Esophagus squamous epithelium (tissue), 5 donors: ENCODE measurements around the gene ABCB9. TPM values are rescaled to one million over a fixed set of nuclear protein-coding genes. Genes with fewer than 3 reads are reported as not detected.

Experiments used
- DNase-seq: peaks from one replicate; lab custom pipeline; 2025; lab: John Stamatoyannopoulos, UW
- H3K27ac ChIP-seq, 4 donors: fragments of 200-600 bp; sonication (generic); one replicate each; pipeline ENCODE4 v1.5.1; 2016 to 2019; ENCODE audit warnings: mild to moderate bottlenecking in 1 of 4
- H3K27me3 ChIP-seq, 4 donors: fragments of 200-600 bp; sonication (generic); 1 replicate in 3 of 4; 2 replicates in 1 of 4; pipeline versions ENCODE4 v1.5.1 to v1.6.0; 2017 to 2021; ENCODE audit warnings: antibody characterized with exemption in 1 of 4
- H3K36me3 ChIP-seq, 3 donors: fragments of 200-600 bp; sonication (generic); one replicate each; pipeline ENCODE4 v1.5.1; 2016 to 2019
- H3K4me1 ChIP-seq, 3 donors: fragments of 200-600 bp; sonication (generic); one replicate each; pipeline ENCODE4 v1.5.1; 2017 to 2019
- H3K4me3 ChIP-seq, 4 donors: fragments of 200-600 bp; sonication (generic); 1 replicate in 3 of 4; 2 replicates in 1 of 4; pipeline ENCODE4 v1.5.1; 2016 to 2019; ENCODE audit warnings: mild to moderate bottlenecking in 2 of 4, moderate library complexity in 1 of 4
- H3K9me3 ChIP-seq, 3 donors: fragments of 200-600 bp; sonication (generic); one replicate each; pipeline ENCODE4 v1.5.1; 2016 to 2019
- CTCF ChIP-seq, 6 experiments: fragments of 450-650 bp in 4 of 6; fragments of 200-600 bp in 2 of 6; sonication (generic) in 2 of 6; IDR thresholded peaks; one replicate each; pipeline ENCODE4 v1.5.1; 2016 to 2019; ENCODE audit warnings: antibody characterized with exemption in 6 of 6, mild to moderate bottlenecking in 4 of 6, moderate library complexity in 4 of 6
- POLR2A ChIP-seq, 4 donors: fragments of 450-650 bp; IDR thresholded peaks; one replicate each; pipeline ENCODE4 v1.6.1; 2017; ENCODE audit warnings: antibody characterized with exemption in 4 of 4, mild to moderate bottlenecking in 4 of 4, moderate library complexity in 3 of 4
- WGBS, 2 donors: methylation state at CpG; one replicate each; pipeline ENCODE4 v1.1.5; 2018; 5-methylcytosine and 5-hydroxymethylcytosine counted together
- intact Hi-C: fragments of 100-400 bp; cut with DNase I; formaldehyde crosslinking; loops from one replicate; pipeline ENCODE4 v1.15.0; 2022
- total RNA-seq, 4 donors: library from RNA; depleted of rRNA; stranded (reverse); fragments of >200 nt; gene quantifications; one replicate each; pipeline ENCODE4 v1.1.0, GENCODE V29; 2016
- donor health status: DM: yes; HTN: yes; CAD: no.

Gene ABCB9
- total RNA-seq, 4 donors from 2014 or later, result 2.9 to 5.5 (median 3.3) TPM

GRCh38 chr12:122964439-122965257 lies 1.6 kb downstream of the ABCB9 start:
- Histone ChIP-seq H3K27ac (no peak overlapping the region), H3K4me1 (peaks cover 20 to 34% (median 29%) of the 10 kb centered on the region in 3 donors), H3K36me3 (peaks cover 0 to 5% (median 4%) of the 10 kb centered on the region in 3 donors), H3K4me3 (peak overlapping the region in 1 of 4 donors; percentile 72), H3K9me3 (no peaks in the 10 kb centered on the region), H3K27me3 (no peaks in the 10 kb centered on the region)
- TF ChIP-seq CTCF (IDR thresholded peaks at IDR 0.05), result no peak
- no peak for TF ChIP-seq POLR2A (IDR thresholded peaks at IDR 0.05)
- intact Hi-C loops, result no loop called here
- 80 to 85% methylated on average over 10 to 11 of the region's 19 CpGs for WGBS, 2 donors
- DNase-seq, result no peak

DNA sequence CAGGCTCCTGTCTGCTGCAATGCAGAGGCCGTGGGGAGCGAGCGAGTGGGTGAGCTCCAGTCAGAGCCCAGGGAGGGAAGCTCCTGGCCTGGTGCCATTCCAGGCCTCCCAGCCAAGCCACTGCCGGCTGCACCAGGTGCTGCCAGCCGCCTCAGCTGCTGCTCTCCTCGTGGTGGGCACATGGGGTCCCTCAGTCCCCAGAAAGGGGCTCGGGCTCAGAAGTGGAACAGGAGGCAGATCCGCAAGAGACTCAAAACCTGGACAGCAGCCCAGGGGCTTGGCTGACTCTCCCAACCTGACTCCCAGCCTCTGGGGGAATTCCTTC lies 2.4 kb downstream of the ABCB9 start:
- Histone ChIP-seq H3K27me3 (no peaks in the 10 kb centered on the region), H3K36me3 (peaks cover 0 to 12% (median 6%) of the 10 kb centered on the region in 3 donors), H3K4me1 (peaks cover 20 to 34% (median 29%) of the 10 kb centered on the region in 3 donors), H3K27ac (no peak overlapping the region), H3K9me3 (no peaks in the 10 kb centered on the region), H3K4me3 (no peak overlapping the region)
- intact Hi-C loops, result no loop called here
- TF ChIP-seq CTCF (IDR thresholded peaks at IDR 0.05), result no peak
- no peak for TF ChIP-seq POLR2A (IDR thresholded peaks at IDR 0.05)
- WGBS, 2 donors, result no CpG with 5 or more reads among the region's 8 CpGs
- DNase-seq, result no peak

DNA sequence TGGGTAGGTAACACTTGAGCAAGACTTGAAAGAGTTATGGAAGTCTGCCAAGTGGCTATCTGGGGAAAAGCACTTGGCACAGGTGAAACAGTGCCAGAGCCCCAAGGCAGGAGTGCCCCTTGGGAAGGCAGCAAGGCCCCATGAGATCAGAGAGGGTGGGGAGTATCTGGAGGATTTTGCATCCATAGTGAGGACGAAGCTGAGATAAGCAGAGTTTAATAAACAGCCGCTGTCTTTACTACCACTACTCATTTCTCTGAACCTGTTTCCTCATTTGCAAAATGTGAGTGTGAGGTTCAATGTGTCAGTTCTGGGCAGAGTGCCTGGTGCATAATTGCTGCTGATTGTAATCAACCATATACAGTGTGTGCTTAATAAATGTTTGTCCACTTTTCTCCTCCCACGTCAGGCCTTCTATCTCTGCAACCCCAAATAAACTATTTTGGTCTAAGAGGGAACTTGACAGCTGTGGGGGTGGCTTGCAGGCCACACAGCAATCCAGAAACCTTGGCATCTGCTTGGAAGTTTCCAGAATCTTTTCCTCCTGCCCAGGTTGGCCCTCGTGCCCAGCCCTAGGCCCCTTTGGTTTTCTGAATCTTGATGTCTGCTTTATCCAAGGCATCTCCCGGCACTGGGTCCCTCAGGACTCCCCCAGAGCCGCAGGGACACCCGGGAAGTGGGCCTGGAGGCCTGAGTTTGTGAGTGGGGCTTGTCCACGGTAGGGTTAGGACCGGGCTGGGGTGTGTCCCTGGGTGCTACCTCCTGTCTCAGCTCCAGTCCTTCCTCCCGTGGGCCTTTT lies 4.5 kb downstream of the ABCB9 start:
- no peak overlapping the region for H3K27ac ChIP-seq
- intact Hi-C loops, result no loop called here
- peaks cover 0 to 17% (median 6%) of the 10 kb centered on the region in 3 donors for H3K36me3 ChIP-seq
- no peak for DNase-seq
- peaks cover 20 to 33% (median 29%) of the 10 kb centered on the region in 3 donors for H3K4me1 ChIP-seq
- H3K27me3 ChIP-seq, result no peaks in the 10 kb centered on the region
- no peak overlapping the region for H3K4me3 ChIP-seq
- no peaks in the 10 kb centered on the region for H3K9me3 ChIP-seq
- 61 to 66% methylated on average over 4 to 5 of the region's 10 CpGs for WGBS, 2 donors
- TF ChIP-seq POLR2A (IDR thresholded peaks at IDR 0.05), result no peak
- no peak for TF ChIP-seq CTCF (IDR thresholded peaks at IDR 0.05)

DNA sequence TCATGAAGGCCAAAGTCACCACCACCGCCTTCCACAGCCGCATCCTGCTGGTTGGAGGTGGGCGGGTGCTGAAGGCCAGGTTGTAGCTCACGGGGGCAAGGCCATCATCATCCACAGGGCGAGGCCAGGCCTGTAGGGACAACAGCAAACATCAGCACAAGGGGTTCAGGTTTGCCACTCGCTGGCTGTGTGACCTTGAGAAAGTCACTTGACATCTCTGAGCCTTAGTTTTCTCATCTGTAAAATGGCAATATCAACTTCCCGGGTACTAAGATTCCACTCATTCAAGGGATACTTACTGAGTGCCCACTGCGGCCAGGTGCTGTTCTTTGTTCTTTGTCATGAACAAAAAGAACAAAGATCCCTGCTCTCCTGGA lies 6.1 kb downstream of the ABCB9 start:
- Histone ChIP-seq H3K27ac (no peak overlapping the region), H3K36me3 (peaks cover 0 to 17% (median 6%) of the 10 kb centered on the region in 3 donors), H3K4me3 (no peak overlapping the region), H3K27me3 (no peaks in the 10 kb centered on the region), H3K4me1 (peaks cover 10 to 18% (median 16%) of the 10 kb centered on the region in 3 donors), H3K9me3 (no peaks in the 10 kb centered on the region)
- DNase-seq, result no peak
- intact Hi-C loops, result no loop called here
- 92 to 94% methylated on average over 6 to 8 of the region's 8 CpGs for WGBS, 2 donors
- no peak for TF ChIP-seq CTCF (IDR thresholded peaks at IDR 0.05)
- TF ChIP-seq POLR2A (IDR thresholded peaks at IDR 0.05), result no peak
